HG03025 (cell line): Measurements from ENCODE around the gene PLEKHH2.
"Not testable (repeated sequence)": the region's sequence is repeated elsewhere in the genome, so short reads cannot be mapped to it uniquely, and the experiment has no call there.

ENCODE experiments used
- ATAC-seq: cut with Tn5 transposase; IDR thresholded peaks from one replicate; pipeline ENCODE4 v1.9.1; 2021; ENCODE audit warnings: mild to moderate bottlenecking, moderate library complexity; ENCODE audit not compliant: unreplicated experiment, low FRiP score

PLEKHH2 gene

GRCh38 chr2:43637030-43637803 is at the start of gene PLEKHH2:
Gene PLEKHH2, plus strand, starts transcription at chr2:43637260. Its CDS starts 7,414 bp downstream, at chr2:43644674.
- peak; percentile 96 for ATAC-seq

GRCh38 chr2:43592443-43592842 is 44.6 kb upstream of the PLEKHH2 start:
- ATAC-seq, result no peak

GRCh38 chr2:43593254-43593653 is 43.8 kb upstream of the PLEKHH2 start:
- ATAC-seq, result no peak

GRCh38 chr2:43594875-43595274 is 42.2 kb upstream of the PLEKHH2 start:
- ATAC-seq, result no peak

- peak; percentile 98 for ATAC-seq
Observed at GRCh38 chr2:43595603-43596412, 41.3 kb upstream of the PLEKHH2 start, which contains the start of gene THADA. Gene THADA, minus strand, starts transcription at chr2:43596038. Its CDS starts 3,646 bp downstream, at chr2:43592392.

- ATAC-seq, result not testable (repeated sequence)
Observed at GRCh38 chr2:43600596-43600995, 36.5 kb upstream of the PLEKHH2 start.

GRCh38 chr2:43604674-43605073 is 32.4 kb upstream of the PLEKHH2 start:
- ATAC-seq, result no peak

- ATAC-seq, result no peak
Observed at GRCh38 chr2:43605079-43605655, 31.9 kb upstream of the PLEKHH2 start.

- ATAC-seq, result no peak
Observed at GRCh38 chr2:43605851-43606250, 31.2 kb upstream of the PLEKHH2 start.

- no peak for ATAC-seq
Observed at GRCh38 chr2:43609290-43609918, 27.7 kb upstream of the PLEKHH2 start.

GRCh38 chr2:43610361-43610760 is 26.7 kb upstream of the PLEKHH2 start:
- no peak for ATAC-seq

GRCh38 chr2:43611987-43612894 is 24.8 kb upstream of the PLEKHH2 start:
- no peak for ATAC-seq

GRCh38 chr2:43612944-43613343 is 24.1 kb upstream of the PLEKHH2 start:
- ATAC-seq, result no peak

GRCh38 chr2:43616967-43617680 is 19.9 kb upstream of the PLEKHH2 start:
- ATAC-seq, result no peak

- ATAC-seq, result no peak
Observed at GRCh38 chr2:43619511-43619910, 17.5 kb upstream of the PLEKHH2 start.

GRCh38 chr2:43622931-43623451 is 14.1 kb upstream of the PLEKHH2 start:
- no peak for ATAC-seq

GRCh38 chr2:43631618-43632317 is 5.3 kb upstream of the PLEKHH2 start:
- ATAC-seq, result no peak

GRCh38 chr2:43634604-43635306 is 2.3 kb upstream of the PLEKHH2 start:
- no peak for ATAC-seq
